Stomach (tissue), 9 donors: ENCODE results near the gene ANTXR2. TPM values are rescaled to one million over a fixed set of nuclear protein-coding genes. Genes with fewer than 3 reads are reported as not detected.

Source experiments
- DNase-seq, 2 donors: peaks; one replicate each; pipeline versions ENCODE4 v3.0.0 to v3.0.0-alpha.2; 2013 to 2019
- H3K27ac ChIP-seq, 5 donors: fragments of 200-600 bp in 4 of 5; sonication (generic) in 4 of 5; one replicate each; pipeline ENCODE4 v1.5.1; 2013 to 2019; ENCODE audit warnings: mild to moderate bottlenecking in 1 of 5, moderate library complexity in 1 of 5
- H3K27me3 ChIP-seq, 3 donors: fragments of 200-600 bp; sonication (generic); one replicate each; pipeline ENCODE4 v1.5.1; 2017 to 2019; ENCODE audit warnings: mixed run types in 1 of 3
- H3K36me3 ChIP-seq, 4 donors: fragments of 200-600 bp; sonication (generic); 1 replicate in 3 of 4; 2 replicates in 1 of 4; pipeline ENCODE4 v1.5.1; 2016 to 2019
- H3K4me1 ChIP-seq, 4 donors: fragments of 200-600 bp; sonication (generic); one replicate each; pipeline ENCODE4 v1.5.1; 2016 to 2019
- H3K4me3 ChIP-seq, 4 donors: fragments of 200-600 bp; sonication (generic) in 3 of 4; one replicate each; pipeline ENCODE4 v1.5.1; 2016 to 2019; ENCODE audit warnings: mild to moderate bottlenecking in 1 of 4
- H3K9me3 ChIP-seq, 4 donors: fragments of 200-600 bp; sonication (generic); one replicate each; pipeline ENCODE4 v1.5.1; 2016 to 2019
- EP300 ChIP-seq: sonication (generic); formaldehyde crosslinking; IDR thresholded peaks from one replicate; pipeline ENCODE4 v1.6.1; 2017; ENCODE audit warnings: antibody characterized with exemption
- POLR2A ChIP-seq, 4 donors: fragments of 450-650 bp; IDR thresholded peaks; one replicate each; pipeline ENCODE4 v1.6.1; 2016; ENCODE audit warnings: antibody characterized with exemption in 4 of 4, control low read depth in 2 of 4, mild to moderate bottlenecking in 1 of 4, moderate library complexity in 1 of 4
- POLR2AphosphoS5 ChIP-seq, 3 donors: sonication (generic); formaldehyde crosslinking; IDR thresholded peaks; one replicate each; pipeline ENCODE4 v1.6.1; 2016; ENCODE audit warnings: antibody characterized with exemption in 3 of 3
- WGBS, 5 donors: extraction: QIAGEN DNeasy Blood & Tissue Kit in 3 of 5; methylation state at CpG; one replicate each; pipeline versions ENCODE4 v1.1.5 to v1.1.7; 2013 to 2018; 5-methylcytosine and 5-hydroxymethylcytosine counted together
- intact Hi-C: fragments of 100-400 bp; cut with DNase I; formaldehyde crosslinking; loops from one replicate; pipeline ENCODE4 v1.15.1; 2023; ENCODE audit warnings: low total_unique reads
- polyA plus RNA-seq, 3 donors: library from polyadenylated mRNA; stranded (reverse); fragments of 200-250 nt; gene quantifications; one replicate each; pipeline ENCODE4 v1.2.3, GENCODE V29; 2013
- total RNA-seq, 5 donors: library from RNA; depleted of rRNA; stranded (reverse); fragments of >200 nt; gene quantifications; one replicate each; pipeline versions ENCODE4 v1.1.0 to v1.2.3, GENCODE V29; 2014 to 2016
- TF ChIP-seq, protein P1 (sequence below), 7 experiments: fragments of 450-650 bp in 4 of 7; fragments of 200-600 bp in 3 of 7; sonication (generic) in 3 of 7; IDR thresholded peaks; one replicate each; pipeline ENCODE4 v1.5.1; 2016 to 2019; ENCODE audit warnings: antibody characterized with exemption in 7 of 7, control low read depth in 2 of 7, mild to moderate bottlenecking in 1 of 7
- donor health status: healthy with polysubstance abuse.
- donor health status: Bipolar disorder and iron deficiency.
- donor health status: healthy.

ANTXR2 gene
- total and polyA plus RNA-seq, 8 donors, result 8.3 to 116 (median 36.1) TPM

DNA sequence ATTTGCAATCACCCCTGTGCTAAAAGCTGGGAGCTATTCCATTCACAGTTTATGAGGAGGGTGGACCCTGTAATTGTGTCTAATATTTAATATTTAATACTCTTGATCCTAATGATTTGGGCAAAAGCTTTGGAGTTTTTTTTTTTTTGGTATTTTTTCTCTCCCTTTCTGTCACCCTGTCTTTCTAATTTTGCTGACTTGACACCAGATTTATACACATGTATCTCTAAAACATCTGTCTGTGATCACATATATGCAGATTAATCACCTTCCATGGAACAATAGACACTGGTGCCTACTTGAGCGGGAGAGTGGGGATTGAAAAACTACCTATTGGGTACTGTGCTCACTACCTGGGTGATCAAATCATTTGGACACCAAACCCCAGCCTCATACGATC lies 18.7 kb upstream of the ANTXR2 start:
- intact Hi-C loops, result no loop called here
- WGBS, 5 donors, result 90 to 96% (median 92%) methylated on average over 2 of the region's 2 CpGs
- H3K9me3 ChIP-seq, result no peaks in the 10 kb centered on the region
- no peak overlapping the region for H3K4me3 ChIP-seq
- no peak for TF ChIP-seq POLR2A (IDR thresholded peaks at IDR 0.05)
- TF ChIP-seq, protein P1, sequence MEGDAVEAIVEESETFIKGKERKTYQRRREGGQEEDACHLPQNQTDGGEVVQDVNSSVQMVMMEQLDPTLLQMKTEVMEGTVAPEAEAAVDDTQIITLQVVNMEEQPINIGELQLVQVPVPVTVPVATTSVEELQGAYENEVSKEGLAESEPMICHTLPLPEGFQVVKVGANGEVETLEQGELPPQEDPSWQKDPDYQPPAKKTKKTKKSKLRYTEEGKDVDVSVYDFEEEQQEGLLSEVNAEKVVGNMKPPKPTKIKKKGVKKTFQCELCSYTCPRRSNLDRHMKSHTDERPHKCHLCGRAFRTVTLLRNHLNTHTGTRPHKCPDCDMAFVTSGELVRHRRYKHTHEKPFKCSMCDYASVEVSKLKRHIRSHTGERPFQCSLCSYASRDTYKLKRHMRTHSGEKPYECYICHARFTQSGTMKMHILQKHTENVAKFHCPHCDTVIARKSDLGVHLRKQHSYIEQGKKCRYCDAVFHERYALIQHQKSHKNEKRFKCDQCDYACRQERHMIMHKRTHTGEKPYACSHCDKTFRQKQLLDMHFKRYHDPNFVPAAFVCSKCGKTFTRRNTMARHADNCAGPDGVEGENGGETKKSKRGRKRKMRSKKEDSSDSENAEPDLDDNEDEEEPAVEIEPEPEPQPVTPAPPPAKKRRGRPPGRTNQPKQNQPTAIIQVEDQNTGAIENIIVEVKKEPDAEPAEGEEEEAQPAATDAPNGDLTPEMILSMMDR (IDR thresholded peaks at IDR 0.05), result no peak
- TF ChIP-seq EP300, result no peak
- no peak for TF ChIP-seq POLR2AphosphoS5 (IDR thresholded peaks at IDR 0.05)
- no peaks in the 10 kb centered on the region for H3K4me1 ChIP-seq
- H3K27me3 ChIP-seq, result no peaks in the 10 kb centered on the region
- H3K27ac ChIP-seq, result no peak overlapping the region
- DNase-seq, result no peak
- no peaks in the 10 kb centered on the region for H3K36me3 ChIP-seq

- Histone ChIP-seq H3K27ac (no peak overlapping the region), H3K36me3 (no peaks in the 10 kb centered on the region), H3K27me3 (no peaks in the 10 kb centered on the region), H3K9me3 (no peaks in the 10 kb centered on the region), H3K4me3 (no peak overlapping the region), H3K4me1 (no peaks in the 10 kb centered on the region)
- no peak for TF ChIP-seq POLR2AphosphoS5 (IDR thresholded peaks at IDR 0.05)
- TF ChIP-seq POLR2A (IDR thresholded peaks at IDR 0.05), result no peak
- TF ChIP-seq, protein P1 (IDR thresholded peaks at IDR 0.05), result no peak
- no peak for TF ChIP-seq EP300
- no peak for DNase-seq
- 78 to 84% (median 84%) methylated on average over 3 of the region's 3 CpGs for WGBS, 5 donors
- intact Hi-C loops, result no loop called here
Observed at GRCh38 chr4:80091184-80091583, 18.2 kb upstream of the ANTXR2 start.

- intact Hi-C loops, result no loop called here
Observed at GRCh38 chr4:80090090-80090489, 17.1 kb upstream of the ANTXR2 start.

GRCh38 chr4:80088471-80088870 lies 15.4 kb upstream of the ANTXR2 start:
- WGBS, 5 donors, result 90 to 100% (median 95%) methylated on average over 1 of the region's 1 CpG
- no peak for DNase-seq
- Histone ChIP-seq H3K9me3 (no peaks in the 10 kb centered on the region), H3K4me3 (no peak overlapping the region), H3K4me1 (no peaks in the 10 kb centered on the region), H3K27ac (no peak overlapping the region), H3K36me3 (no peaks in the 10 kb centered on the region), H3K27me3 (no peaks in the 10 kb centered on the region)
- intact Hi-C loops, result no loop called here
- TF ChIP-seq, protein P1 (IDR thresholded peaks at IDR 0.05), result no peak
- no peak for TF ChIP-seq POLR2AphosphoS5 (IDR thresholded peaks at IDR 0.05)
- no peak for TF ChIP-seq POLR2A (IDR thresholded peaks at IDR 0.05)
- no peak for TF ChIP-seq EP300

More at GRCh38 chr4:80090090-80090489, 17.1 kb upstream of the ANTXR2 start:
- no peak for DNase-seq
- H3K9me3 ChIP-seq, result no peaks in the 10 kb centered on the region
- H3K27me3 ChIP-seq, result no peaks in the 10 kb centered on the region
- TF ChIP-seq POLR2A (IDR thresholded peaks at IDR 0.05), result no peak
- TF ChIP-seq, protein P1 (IDR thresholded peaks at IDR 0.05), result no peak
- no peaks in the 10 kb centered on the region for H3K4me1 ChIP-seq
- H3K36me3 ChIP-seq, result no peaks in the 10 kb centered on the region
- H3K4me3 ChIP-seq, result no peak overlapping the region
- WGBS, 5 donors, result 81 to 89% (median 85%) methylated on average over 1 of the region's 1 CpG
- H3K27ac ChIP-seq, result no peak overlapping the region
